Fibroblast of lung (primary cell): ENCODE results near the gene CD276.

Source experiments
- CTCF ChIP-seq, 2 donors: IDR thresholded peaks in 1 of 2; conservative IDR thresholded peaks in 1 of 2; 1 replicate in 1 of 2; 2 replicates in 1 of 2; pipeline ENCODE4 v1.5.1; 2011 to 2012; ENCODE audit warnings: low read length in 2 of 2, control low read depth in 1 of 2, inconsistent platforms in 1 of 2, low read depth in 1 of 2, mild to moderate bottlenecking in 1 of 2
- EZH2 ChIP-seq: IDR thresholded peaks from 2 replicates; pipeline ENCODE4 v1.5.1; 2012; ENCODE audit warnings: low read length, control low read depth, mild to moderate bottlenecking; ENCODE audit errors: missing control alignments

- TF ChIP-seq CTCF (conservative IDR thresholded peaks at IDR 0.05 in 1 of 2, IDR thresholded peaks at IDR 0.05 in 1 of 2; ENCODE audit: low read depth in 1 of 2, low read length in 2 of 2) (no peak), EZH2 (no peak)
Measured at GRCh38 chr15:73740152-73741048, 56.2 kb downstream of the CD276 start.
